ENCODE results near the gene KCP.

DNA sequence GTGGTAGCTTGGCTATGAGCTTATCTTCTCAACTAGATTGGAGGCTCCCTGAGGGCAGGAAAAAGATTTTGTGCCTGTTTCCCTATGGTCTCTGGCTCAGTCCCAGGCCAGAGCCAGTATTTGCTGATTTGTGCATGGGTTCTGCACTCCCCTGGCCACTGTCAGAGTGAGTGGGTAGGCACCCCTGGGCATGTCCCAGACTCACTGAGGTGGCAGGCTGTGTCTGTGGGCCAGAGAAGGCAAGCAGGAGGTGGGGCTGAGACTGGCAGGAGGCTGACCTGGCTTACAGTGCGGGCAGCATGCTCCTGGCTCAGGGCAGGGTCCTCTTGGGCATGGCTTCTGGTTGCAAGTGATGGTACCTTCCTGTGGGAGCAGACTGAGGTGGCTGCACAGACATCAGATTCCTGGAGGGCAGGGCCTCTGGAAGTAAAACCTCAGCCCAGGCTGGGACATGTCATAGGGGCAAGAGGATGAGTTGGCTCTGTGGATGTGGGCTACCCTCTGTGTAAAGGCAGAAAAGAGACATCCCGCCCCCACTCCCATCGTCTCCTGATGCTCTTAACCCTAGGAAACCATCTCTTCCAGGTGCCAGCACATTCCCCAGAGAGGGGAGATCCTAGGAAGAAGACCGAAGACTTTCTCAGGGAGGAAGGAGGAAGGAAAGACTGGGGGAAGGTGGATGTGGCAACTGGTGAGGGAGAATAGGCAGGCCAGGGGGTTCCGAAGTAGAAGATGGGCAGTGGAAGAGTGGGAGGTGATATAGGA, 4.3 kb downstream of the KCP start:
- TF ChIP-seq, protein P1, sequence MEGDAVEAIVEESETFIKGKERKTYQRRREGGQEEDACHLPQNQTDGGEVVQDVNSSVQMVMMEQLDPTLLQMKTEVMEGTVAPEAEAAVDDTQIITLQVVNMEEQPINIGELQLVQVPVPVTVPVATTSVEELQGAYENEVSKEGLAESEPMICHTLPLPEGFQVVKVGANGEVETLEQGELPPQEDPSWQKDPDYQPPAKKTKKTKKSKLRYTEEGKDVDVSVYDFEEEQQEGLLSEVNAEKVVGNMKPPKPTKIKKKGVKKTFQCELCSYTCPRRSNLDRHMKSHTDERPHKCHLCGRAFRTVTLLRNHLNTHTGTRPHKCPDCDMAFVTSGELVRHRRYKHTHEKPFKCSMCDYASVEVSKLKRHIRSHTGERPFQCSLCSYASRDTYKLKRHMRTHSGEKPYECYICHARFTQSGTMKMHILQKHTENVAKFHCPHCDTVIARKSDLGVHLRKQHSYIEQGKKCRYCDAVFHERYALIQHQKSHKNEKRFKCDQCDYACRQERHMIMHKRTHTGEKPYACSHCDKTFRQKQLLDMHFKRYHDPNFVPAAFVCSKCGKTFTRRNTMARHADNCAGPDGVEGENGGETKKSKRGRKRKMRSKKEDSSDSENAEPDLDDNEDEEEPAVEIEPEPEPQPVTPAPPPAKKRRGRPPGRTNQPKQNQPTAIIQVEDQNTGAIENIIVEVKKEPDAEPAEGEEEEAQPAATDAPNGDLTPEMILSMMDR (IDR thresholded peaks at IDR 0.05; ENCODE audit: low read length), result no peak
- TF ChIP-seq EZH2 (optimal IDR thresholded peaks at IDR 0.05; ENCODE audit: low read depth, low read length), result no peak

Measured in MM.1S (cell line).